Uterus (tissue), 2 donors: ENCODE results near the gene OR6B3.

Experiments used
- CTCF ChIP-seq, 4 experiments: fragments of 200-600 bp in 2 of 4; fragments of 450-650 bp in 2 of 4; sonication (generic) in 2 of 4; IDR thresholded peaks; one replicate each; pipeline ENCODE4 v1.5.1; 2016 to 2019; ENCODE audit warnings: antibody characterized with exemption in 4 of 4, mild to moderate bottlenecking in 2 of 4, moderate library complexity in 1 of 4
- POLR2A ChIP-seq, 2 donors: fragments of 450-650 bp; IDR thresholded peaks; one replicate each; pipeline ENCODE4 v1.6.1; 2016; ENCODE audit warnings: antibody characterized with exemption in 2 of 2, mild to moderate bottlenecking in 1 of 2, moderate library complexity in 1 of 2

GRCh38 chr2:240074545-240074944 lies 21.2 kb upstream of the OR6B3 start:
- TF ChIP-seq CTCF (IDR thresholded peaks at IDR 0.05) (no peak), POLR2A (IDR thresholded peaks at IDR 0.05) (no peak)
